CD4-positive, alpha-beta T cell (primary cell): Measurements from ENCODE around the gene PITPNC1. TPM values are rescaled to one million over a fixed set of nuclear protein-coding genes. Genes with fewer than 3 reads are reported as not detected.

Experiments used
- ATAC-seq: fragments of 200-7000 bp; cut with Tn5 transposase; one replicate; pipeline ENCODE4 v1.10.0; 2022; ENCODE audit warnings: mild to moderate bottlenecking; ENCODE audit not compliant: poor library complexity
- CTCF ChIA-PET: fragments of 350-600 bp; sonication (Branson Sonifier 250); formaldehyde crosslinking; loops from one replicate; lab custom pipeline; 2021; ENCODE audit warnings: antibody characterized with exemption, inconsistent platforms; lab: Charles Lee
- POLR2A ChIA-PET: fragments of 350-600 bp; sonication (Branson Sonifier 250); formaldehyde crosslinking; loops from one replicate; lab custom pipeline; 2021; ENCODE audit warnings: antibody characterized with exemption, inconsistent platforms; lab: Charles Lee
- DNase-seq, 14 experiments: peaks; one replicate each; pipeline ENCODE4 v3.0.0-alpha.2; 2013 to 2020; ENCODE audit warnings: mixed read lengths in 2 of 14
- H3K27ac ChIP-seq, 2 donors: one replicate each; pipeline versions ENCODE4 v1.5.1 to v1.7.0; 2013; ENCODE audit warnings: low read length in 2 of 2, low read depth in 1 of 2, mild to moderate bottlenecking in 1 of 2
- H3K27me3 ChIP-seq, 2 experiments: 1 replicate in 1 of 2; 2 replicates in 1 of 2; pipeline versions ENCODE4 v1.6.1 to v1.7.0; 2013; ENCODE audit warnings: low read length in 2 of 2, control low read depth in 1 of 2, mild to moderate bottlenecking in 1 of 2, moderate library complexity in 1 of 2; ENCODE audit not compliant: insufficient read depth in 2 of 2, control insufficient read depth in 1 of 2
- H3K36me3 ChIP-seq: one replicate; pipeline ENCODE4 v1.6.1; 2013; ENCODE audit warnings: low read length, control low read depth; ENCODE audit not compliant: insufficient read depth
- H3K4me1 ChIP-seq: one replicate; pipeline ENCODE4 v1.6.1; 2013; ENCODE audit warnings: low read length, control low read depth; ENCODE audit not compliant: insufficient read depth
- H3K4me3 ChIP-seq: one replicate; pipeline ENCODE4 v1.5.1; 2013; ENCODE audit warnings: mild to moderate bottlenecking, low read length, moderate library complexity
- H3K9me3 ChIP-seq, 2 experiments: 1 replicate in 1 of 2; 2 replicates in 1 of 2; pipeline versions ENCODE4 v1.6.1 to v1.7.0; 2013; ENCODE audit warnings: low read length in 2 of 2, mild to moderate bottlenecking in 2 of 2, control low read depth in 1 of 2, moderate library complexity in 1 of 2; ENCODE audit not compliant: control insufficient read depth in 1 of 2, insufficient read depth in 1 of 2
- H3K27ac Mint-ChIP-seq: one replicate; pipeline ENCODE4 v1.8.0; 2020; ENCODE audit warnings: mixed read lengths
- H3K27me3 Mint-ChIP-seq: one replicate; pipeline ENCODE4 v1.8.0; 2021; ENCODE audit warnings: mixed read lengths
- H3K36me3 Mint-ChIP-seq: one replicate; pipeline ENCODE4 v1.8.0; 2021; ENCODE audit warnings: low read depth, mixed read lengths
- H3K4me1 Mint-ChIP-seq: one replicate; pipeline ENCODE4 v1.8.0; 2021; ENCODE audit warnings: low read depth, mixed read lengths
- H3K4me3 Mint-ChIP-seq: one replicate; pipeline ENCODE4 v1.8.0; 2020; ENCODE audit warnings: mild to moderate bottlenecking, mixed read lengths
- H3K9me3 Mint-ChIP-seq: one replicate; pipeline ENCODE4 v1.8.0; 2020; ENCODE audit warnings: mixed read lengths
- intact Hi-C, 2 experiments: fragments of 100-400 bp; cut with DNase I in 1 of 2; cut with micrococcal nuclease in 1 of 2; formaldehyde crosslinking; loops; one replicate each; pipeline versions ENCODE4 v1.15.1 to v1.9.0; 2023 to 2025; cut with DNase I, micrococcal nuclease
- total RNA-seq, 174 experiments: library from RNA in 2 of 174; stranded (reverse) in 2 of 174; gene quantifications; one replicate each; pipeline ENCODE4 v1.2.3 and lab custom pipeline; 2021 to 2026
- TF ChIP-seq, protein P1 (sequence below): fragments of 200-600 bp; IDR thresholded peaks from one replicate; pipeline ENCODE4 v1.8.0; 2022; ENCODE audit warnings: antibody characterized with exemption, mild to moderate bottlenecking

PITPNC1 gene
- total RNA-seq, 2 experiments from 2014 or later: 80.2 to 83.4 TPM

- no peak overlapping the region for H3K27ac ChIP-seq
- no peaks in the 10 kb centered on the region for H3K27me3 Mint-ChIP-seq
- H3K4me3 Mint-ChIP-seq: no peak overlapping the region
- no peaks in the 10 kb centered on the region for H3K27me3 ChIP-seq
- ATAC-seq (no peak), DNase-seq (no peak)
- peaks cover 92% of the 10 kb centered on the region for H3K36me3 Mint-ChIP-seq
- POLR2A ChIA-PET: interaction anchor here (1.0 kb wide), 1 partner anchor 103 kb away, joined by 3 read pairs; the partner anchor contains the start of gene HELZ
- H3K4me3 ChIP-seq: no peak overlapping the region
- TF ChIP-seq, protein P1, sequence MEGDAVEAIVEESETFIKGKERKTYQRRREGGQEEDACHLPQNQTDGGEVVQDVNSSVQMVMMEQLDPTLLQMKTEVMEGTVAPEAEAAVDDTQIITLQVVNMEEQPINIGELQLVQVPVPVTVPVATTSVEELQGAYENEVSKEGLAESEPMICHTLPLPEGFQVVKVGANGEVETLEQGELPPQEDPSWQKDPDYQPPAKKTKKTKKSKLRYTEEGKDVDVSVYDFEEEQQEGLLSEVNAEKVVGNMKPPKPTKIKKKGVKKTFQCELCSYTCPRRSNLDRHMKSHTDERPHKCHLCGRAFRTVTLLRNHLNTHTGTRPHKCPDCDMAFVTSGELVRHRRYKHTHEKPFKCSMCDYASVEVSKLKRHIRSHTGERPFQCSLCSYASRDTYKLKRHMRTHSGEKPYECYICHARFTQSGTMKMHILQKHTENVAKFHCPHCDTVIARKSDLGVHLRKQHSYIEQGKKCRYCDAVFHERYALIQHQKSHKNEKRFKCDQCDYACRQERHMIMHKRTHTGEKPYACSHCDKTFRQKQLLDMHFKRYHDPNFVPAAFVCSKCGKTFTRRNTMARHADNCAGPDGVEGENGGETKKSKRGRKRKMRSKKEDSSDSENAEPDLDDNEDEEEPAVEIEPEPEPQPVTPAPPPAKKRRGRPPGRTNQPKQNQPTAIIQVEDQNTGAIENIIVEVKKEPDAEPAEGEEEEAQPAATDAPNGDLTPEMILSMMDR: no peak
- H3K4me1 Mint-ChIP-seq: no peaks in the 10 kb centered on the region
- no peak overlapping the region for H3K27ac Mint-ChIP-seq
- CTCF ChIA-PET: no interaction called here
- intact Hi-C loops: no loop called here
- no peaks in the 10 kb centered on the region for H3K9me3 ChIP-seq
- no peaks in the 10 kb centered on the region for H3K9me3 Mint-ChIP-seq
- peaks cover 88% of the 10 kb centered on the region for H3K36me3 ChIP-seq
- H3K4me1 ChIP-seq: no peaks in the 10 kb centered on the region
These were observed 29.3 kb upstream of the PITPNC1 start for GRCh38 chr17:67347826-67348225.

GRCh38 chr17:67349420-67349819, 27.7 kb upstream of the PITPNC1 start:
- H3K27ac ChIP-seq: no peak overlapping the region
- no peak overlapping the region for H3K27ac Mint-ChIP-seq
- TF ChIP-seq, protein P1: no peak
- intact Hi-C loops: no loop called here
- H3K9me3 ChIP-seq: no peaks in the 10 kb centered on the region
- no peak overlapping the region for H3K4me3 Mint-ChIP-seq
- ChIA-PET POLR2A (no interaction called here), CTCF (no interaction called here)
- H3K36me3 ChIP-seq: peaks cover 89% of the 10 kb centered on the region
- no peaks in the 10 kb centered on the region for H3K9me3 Mint-ChIP-seq
- H3K27me3 Mint-ChIP-seq: no peaks in the 10 kb centered on the region
- DNase-seq (no peak), ATAC-seq (no peak)
- H3K4me1 ChIP-seq: peaks cover 3% of the 10 kb centered on the region
- H3K27me3 ChIP-seq: no peaks in the 10 kb centered on the region
- peaks cover 92% of the 10 kb centered on the region for H3K36me3 Mint-ChIP-seq
- no peaks in the 10 kb centered on the region for H3K4me1 Mint-ChIP-seq
- no peak overlapping the region for H3K4me3 ChIP-seq

DNA sequence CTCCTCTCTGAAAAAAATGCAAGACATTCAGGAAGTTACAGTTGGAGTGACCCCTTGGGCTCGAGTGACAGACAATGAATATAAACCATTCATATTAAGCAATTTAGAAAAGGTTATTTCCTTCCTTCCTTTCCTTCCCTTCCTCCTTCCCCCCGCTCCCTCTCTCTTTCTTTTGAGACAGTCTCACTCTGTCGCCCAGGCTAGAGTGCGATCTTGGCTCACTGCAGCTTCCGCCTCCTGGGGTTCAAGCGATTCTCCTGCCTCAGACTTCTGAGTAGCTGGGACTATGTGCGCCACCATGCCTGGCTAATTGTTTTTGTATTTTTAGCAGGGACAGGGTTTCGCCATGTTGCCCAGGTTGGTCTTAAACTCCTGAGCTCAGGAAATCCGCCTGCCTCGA, 23.9 kb upstream of the PITPNC1 start:
- Mint-ChIP-seq H3K27me3 (no peaks in the 10 kb centered on the region), H3K4me1 (peaks cover 6% of the 10 kb centered on the region), H3K36me3 (peaks cover 88% of the 10 kb centered on the region), H3K9me3 (no peaks in the 10 kb centered on the region), H3K27ac (no peak overlapping the region), H3K4me3 (no peak overlapping the region)
- no peaks in the 10 kb centered on the region for H3K9me3 ChIP-seq
- CTCF ChIA-PET: interaction anchor here (1.0 to 1.1 kb wide), 2 partner anchors 22 to 277 kb away, joined by 3 read pairs; no protein-coding TSS in a partner anchor
- H3K4me1 ChIP-seq: peaks cover 7% of the 10 kb centered on the region
- TF ChIP-seq, protein P1: no peak
- intact Hi-C loops: no loop called here
- H3K27ac ChIP-seq: no peak overlapping the region
- no peak overlapping the region for H3K4me3 ChIP-seq
- H3K36me3 ChIP-seq: peaks cover 88% of the 10 kb centered on the region
- H3K27me3 ChIP-seq: no peaks in the 10 kb centered on the region
- POLR2A ChIA-PET: no interaction called here
- ATAC-seq (no peak), DNase-seq (no peak)
